ENCODE measurements around the gene NECAB2.

Gene NECAB2

GRCh38 chr16:83967838-83968305, at the start of gene NECAB2:
Gene NECAB2 (plus strand): TSS chr16:83968244. CDS start chr16:83968649, 405 bp downstream.
- peak; percentile 15 for DNase-seq (ENCODE audit: low spot score)

GRCh38 chr16:83920894-83921491, 47.1 kb upstream of the NECAB2 start:
- no peak for DNase-seq (ENCODE audit: low spot score)

- DNase-seq (ENCODE audit: low spot score): no peak
These were observed 44.3 kb upstream of the NECAB2 start for GRCh38 chr16:83923581-83924365.

GRCh38 chr16:83924686-83925085, 43.4 kb upstream of the NECAB2 start:
- no peak for DNase-seq (ENCODE audit: low spot score)

GRCh38 chr16:83925095-83925905, 42.7 kb upstream of the NECAB2 start:
- DNase-seq (ENCODE audit: low spot score): no peak

- DNase-seq (ENCODE audit: low spot score): no peak
These were observed 41.9 kb upstream of the NECAB2 start for GRCh38 chr16:83925957-83926725.

- peak; percentile 48 for DNase-seq (ENCODE audit: low spot score)
These were observed 41.2 kb upstream of the NECAB2 start for GRCh38 chr16:83926726-83927397.

- DNase-seq (ENCODE audit: low spot score): no peak
These were observed 39.5 kb upstream of the NECAB2 start for GRCh38 chr16:83928341-83929055.

GRCh38 chr16:83929811-83930555, 38.1 kb upstream of the NECAB2 start:
- DNase-seq (ENCODE audit: low spot score): no peak

GRCh38 chr16:83930730-83931500, 37.1 kb upstream of the NECAB2 start:
- DNase-seq (ENCODE audit: low spot score): no peak

- no peak for DNase-seq (ENCODE audit: low spot score)
These were observed 36.5 kb upstream of the NECAB2 start for GRCh38 chr16:83931556-83931955.

GRCh38 chr16:83932304-83932703, 35.7 kb upstream of the NECAB2 start:
- DNase-seq (ENCODE audit: low spot score): no peak

GRCh38 chr16:83932955-83933673, 34.9 kb upstream of the NECAB2 start:
- no peak for DNase-seq (ENCODE audit: low spot score)

GRCh38 chr16:83933885-83934683, 34.0 kb upstream of the NECAB2 start:
- DNase-seq (ENCODE audit: low spot score): no peak

- no peak for DNase-seq (ENCODE audit: low spot score)
These were observed 33.4 kb upstream of the NECAB2 start for GRCh38 chr16:83934684-83934977.

- no peak for DNase-seq (ENCODE audit: low spot score)
These were observed 32.8 kb upstream of the NECAB2 start for GRCh38 chr16:83935005-83935857.

GRCh38 chr16:83935858-83936255, 32.2 kb upstream of the NECAB2 start:
- no peak for DNase-seq (ENCODE audit: low spot score)
